HG03565 (cell line): Measurements from ENCODE around the gene RNU4-1.
"Not testable (repeated sequence)": the region's sequence is repeated elsewhere in the genome, so short reads cannot be mapped to it uniquely, and the experiment has no call there.

ENCODE experiments used
- ATAC-seq: cut with Tn5 transposase; IDR thresholded peaks from one replicate; pipeline ENCODE4 v1.9.1; 2021; ENCODE audit warnings: mild to moderate bottlenecking, moderate library complexity; ENCODE audit not compliant: unreplicated experiment

The RNU4-1 gene

DNA sequence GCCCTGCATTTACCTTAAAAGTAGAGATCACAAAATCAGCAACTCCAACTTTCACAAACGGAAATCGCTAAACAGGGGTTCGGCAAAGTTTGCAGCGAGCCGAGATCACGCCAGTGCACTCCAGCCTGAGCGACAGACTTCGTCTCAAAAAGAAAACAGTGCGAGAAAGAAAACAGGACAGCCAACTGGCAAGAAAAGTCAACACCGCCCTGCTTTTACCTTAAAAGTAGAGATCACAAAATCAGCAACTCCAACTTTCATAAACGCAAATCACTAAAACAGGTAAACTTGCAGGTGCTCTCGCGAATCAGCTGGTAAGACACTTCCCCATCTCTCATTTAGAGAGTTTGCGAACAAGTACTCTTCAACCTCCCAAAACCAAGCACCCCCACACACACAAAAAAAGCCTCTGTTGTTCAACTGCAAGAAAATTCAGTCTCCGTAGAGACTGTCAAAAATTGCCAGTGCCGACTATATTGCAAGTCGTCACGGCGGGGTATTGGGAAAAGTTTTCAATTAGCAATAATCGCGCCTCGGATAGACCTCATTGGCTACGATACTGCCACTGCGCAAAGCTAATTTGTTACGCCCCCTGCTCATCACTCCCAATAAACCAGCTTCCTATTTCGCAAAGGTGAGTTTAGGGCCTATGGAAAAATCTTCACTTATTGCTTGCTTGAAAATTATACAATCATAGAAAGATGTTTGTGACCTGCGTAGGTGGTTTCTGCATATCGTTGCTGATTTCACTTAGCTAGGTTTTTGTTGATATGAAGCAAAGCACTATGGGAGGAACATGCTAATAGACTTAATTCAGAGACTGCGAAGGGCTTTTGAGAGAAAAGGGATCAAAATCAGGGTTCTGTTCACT lies at the start of gene RNU4-1:
Gene RNU4-1 (minus strand): TSS at position 577 of the 871 bp plus-strand sequence.
- ATAC-seq = peak; percentile 30

DNA sequence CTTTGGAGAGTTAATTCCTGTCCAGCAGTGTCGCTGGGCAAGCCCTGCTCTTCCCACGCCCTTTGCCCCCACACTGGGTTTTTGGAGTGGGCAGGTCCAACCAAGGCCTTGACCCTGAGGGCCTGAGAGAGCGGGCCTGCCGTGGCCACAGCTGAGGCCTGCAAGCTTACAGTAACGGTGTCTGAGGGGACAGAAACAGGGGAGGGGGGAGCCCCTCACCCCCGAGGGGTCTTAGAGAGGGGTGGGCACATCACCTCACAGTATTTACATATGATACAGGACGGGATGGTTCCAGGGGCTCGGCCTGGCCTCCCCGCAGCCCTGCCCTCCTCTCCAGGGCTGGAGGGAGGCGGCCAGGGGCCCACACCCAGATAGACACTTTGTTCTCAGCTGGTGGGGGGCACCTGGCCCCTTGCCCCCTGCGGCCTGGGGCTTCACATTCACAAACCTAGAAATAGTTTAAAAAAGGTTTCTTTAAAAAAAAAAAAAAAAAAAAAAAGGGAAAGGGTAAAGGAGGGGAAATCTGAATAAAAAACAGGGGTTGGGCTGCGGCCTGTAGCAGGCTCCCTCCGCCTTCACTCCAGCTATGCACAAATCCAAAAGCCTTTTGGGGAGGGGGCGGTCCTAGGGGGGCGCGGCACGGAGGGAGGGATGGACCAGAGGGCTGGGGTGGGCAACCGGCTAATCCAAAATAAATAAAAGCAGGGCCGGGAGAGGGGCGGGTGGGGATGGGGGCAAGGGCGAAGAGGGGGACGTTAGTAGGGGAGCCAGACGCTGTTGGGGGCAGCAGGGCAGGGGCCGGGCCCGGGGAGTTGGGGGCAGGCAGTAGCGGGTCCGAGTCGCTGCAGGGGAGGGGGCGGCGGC lies 49.4 kb upstream of the RNU4-1 start:
- ATAC-seq = no peak

DNA sequence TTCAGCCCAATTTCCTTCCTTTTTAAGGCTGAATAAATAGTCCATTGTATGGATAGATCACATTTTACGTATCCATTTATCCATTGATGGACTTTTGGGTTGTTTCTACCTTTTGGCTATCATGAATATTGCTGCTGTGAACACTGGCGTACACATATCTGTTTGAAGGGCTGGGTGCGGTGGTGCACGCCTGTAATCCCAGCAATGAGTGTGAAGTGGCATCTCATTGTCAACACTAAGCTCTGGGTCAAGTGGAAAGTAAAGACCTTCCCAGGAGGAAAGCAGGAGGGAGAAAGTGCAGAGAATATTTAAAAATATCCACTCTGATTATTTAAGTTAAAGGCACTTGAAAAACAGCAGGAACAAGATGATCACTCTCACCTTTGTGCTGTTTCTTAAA lies 46.2 kb upstream of the RNU4-1 start:
- no peak for ATAC-seq

GRCh38 chr12:120337730-120338129 lies 44.7 kb upstream of the RNU4-1 start:
- no peak for ATAC-seq

- not testable (repeated sequence) for ATAC-seq
These were observed 43.4 kb upstream of the RNU4-1 start for GRCh38 chr12:120336392-120336791.

GRCh38 chr12:120335447-120335846 lies 42.4 kb upstream of the RNU4-1 start:
- ATAC-seq = not testable (repeated sequence)

DNA sequence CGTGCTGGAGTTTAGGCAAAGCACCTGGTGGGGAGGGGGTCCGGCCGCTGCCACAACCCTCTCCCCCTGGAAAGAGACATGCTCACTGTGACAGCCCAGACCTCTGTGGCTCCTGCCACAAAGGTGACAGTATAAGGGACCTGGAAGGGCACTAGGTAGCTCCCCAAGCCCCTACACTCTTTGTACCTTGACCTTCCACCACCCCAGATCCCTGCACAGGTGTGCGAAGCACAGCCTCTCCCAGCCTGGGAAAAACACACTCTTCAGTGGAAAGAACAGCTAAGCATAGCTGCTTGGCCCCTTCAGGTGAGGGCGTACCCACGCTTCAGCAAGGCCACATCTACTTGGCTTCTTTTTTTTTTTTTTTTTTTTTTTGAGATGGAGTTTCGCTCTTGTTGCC lies 39.5 kb upstream of the RNU4-1 start:
- ATAC-seq = no peak

DNA sequence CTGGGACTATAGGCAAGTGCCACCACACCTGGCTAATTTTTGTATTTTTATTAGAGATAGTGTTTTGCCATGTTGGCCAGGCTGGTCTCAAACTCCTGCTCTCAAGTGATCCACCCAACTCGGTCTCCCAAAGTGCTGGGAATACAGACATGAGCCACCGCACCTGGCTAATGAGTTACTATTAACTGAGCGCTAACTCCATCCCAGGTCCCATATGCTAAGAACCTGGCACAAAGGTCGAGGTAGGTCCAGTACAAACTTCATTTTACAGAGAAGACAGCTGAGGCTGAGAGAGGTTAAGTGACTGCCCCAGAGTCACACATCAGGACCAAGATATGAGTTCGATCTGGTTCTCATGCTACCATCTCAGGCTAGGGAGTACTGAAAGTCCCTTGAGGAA lies 39.0 kb upstream of the RNU4-1 start:
- ATAC-seq = no peak

- no peak for ATAC-seq
These were observed 38.4 kb upstream of the RNU4-1 start for GRCh38 chr12:120331390-120331789.

DNA sequence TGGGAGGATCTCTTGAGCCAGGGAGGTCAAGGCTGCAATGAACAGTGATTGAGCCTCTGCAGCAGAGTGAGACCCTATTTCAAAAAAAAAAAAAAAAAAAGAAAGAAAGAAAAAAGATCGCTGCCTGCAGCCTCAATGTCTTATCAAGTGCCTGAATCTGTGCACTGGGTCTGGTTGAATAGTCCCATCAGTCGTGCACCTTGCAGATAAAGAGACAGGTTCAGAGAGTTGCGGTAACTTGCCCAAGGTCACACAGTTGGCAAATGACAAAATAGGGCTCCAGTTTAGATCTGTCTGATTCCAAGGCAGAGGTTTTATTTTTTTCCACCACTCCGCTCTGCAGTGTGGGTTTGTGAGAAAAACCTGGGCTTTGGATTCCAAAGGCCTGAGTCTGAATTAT lies 35.2 kb upstream of the RNU4-1 start:
- ATAC-seq = no peak

DNA sequence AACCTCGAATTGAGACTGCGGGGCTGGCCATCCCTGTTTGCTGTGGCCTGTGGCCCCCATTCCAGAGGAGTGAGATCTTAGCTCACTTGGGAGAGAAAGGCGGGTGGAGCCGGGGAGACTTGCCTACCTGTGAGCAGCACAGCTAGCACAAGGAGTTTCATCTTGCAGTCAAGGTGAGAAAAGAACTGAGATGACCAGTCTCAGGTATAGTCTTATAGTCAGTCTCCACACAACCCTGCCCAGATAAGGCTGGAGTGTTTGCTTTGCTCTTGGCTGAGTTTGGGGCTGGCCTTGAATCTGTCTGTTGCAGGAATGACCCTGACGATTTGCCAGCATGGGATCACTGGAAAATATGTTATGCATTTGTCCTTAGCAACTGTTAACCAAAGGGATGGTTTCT lies 34.6 kb upstream of the RNU4-1 start, which contains the start of gene PLA2G1B:
Gene PLA2G1B (minus strand): TSS at position 187 of the 400 bp plus-strand sequence. CDS start 26 bp downstream, at position 161.
- ATAC-seq = no peak

DNA sequence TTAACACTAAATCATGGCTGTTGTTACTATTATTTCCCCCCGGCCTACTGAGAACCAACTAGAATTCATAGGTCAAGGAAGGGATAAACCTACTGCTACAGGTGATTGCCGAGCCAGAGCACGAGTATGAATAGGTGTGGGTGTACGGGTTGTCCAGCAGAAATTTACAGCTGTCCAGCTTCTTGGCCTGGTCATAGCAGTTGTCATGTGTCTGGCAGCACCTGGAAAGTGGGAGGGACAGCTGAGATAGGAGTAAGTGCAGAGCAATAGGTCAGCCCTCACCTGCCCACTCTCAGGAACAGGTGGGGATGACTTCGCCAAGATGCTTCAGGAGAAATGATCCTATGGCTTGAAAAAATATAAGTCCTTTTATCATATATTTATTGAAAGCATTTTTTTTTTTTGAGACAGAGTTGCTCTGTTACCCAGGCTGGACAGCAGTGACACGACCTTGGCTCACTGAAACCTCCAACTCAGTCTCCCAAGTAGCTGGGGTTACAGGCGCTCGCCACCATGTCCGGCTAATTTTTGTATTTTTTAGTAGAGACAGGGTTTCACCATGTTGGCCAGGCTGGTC lies 31.9 kb upstream of the RNU4-1 start:
- no peak for ATAC-seq

GRCh38 chr12:120323772-120324171 lies 30.7 kb upstream of the RNU4-1 start:
- ATAC-seq = no peak

DNA sequence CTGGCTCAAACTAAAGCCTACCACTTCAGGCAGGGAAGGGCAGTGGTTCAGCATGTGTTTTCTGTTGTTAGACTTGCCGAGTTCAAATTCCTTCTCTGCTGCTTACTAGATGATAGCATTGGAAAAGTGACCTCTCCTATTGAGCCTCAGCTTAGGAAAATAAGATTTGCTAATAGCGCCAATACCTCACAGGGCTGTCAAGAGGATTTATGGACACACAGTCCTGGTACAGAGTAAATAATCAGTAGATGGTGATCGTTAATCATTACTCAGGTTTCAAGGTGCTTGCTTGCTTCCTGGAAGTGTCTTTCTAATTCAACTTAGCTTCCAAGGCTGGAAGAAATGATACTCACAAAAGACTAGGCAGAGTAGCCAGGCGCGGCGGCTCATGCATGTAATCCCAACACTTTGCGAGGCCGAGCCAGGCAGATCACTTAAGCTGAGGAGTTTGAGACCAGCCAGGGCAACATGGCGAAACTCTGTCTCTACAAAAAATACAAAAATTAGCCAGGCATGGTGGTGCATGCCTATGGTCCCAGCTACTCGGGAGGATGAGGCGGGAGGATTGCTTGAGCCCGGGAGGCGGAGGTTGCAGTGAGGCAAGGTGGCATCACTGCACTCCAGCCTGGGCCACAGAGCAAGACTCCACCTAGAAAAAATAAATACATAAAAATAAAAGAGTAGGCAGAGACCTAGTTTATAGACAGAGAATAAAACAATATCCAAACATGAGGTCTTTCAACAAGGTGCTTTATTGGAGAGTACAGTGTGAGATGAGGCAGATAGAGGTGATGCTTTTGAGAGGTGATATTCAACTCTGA lies 28.6 kb upstream of the RNU4-1 start:
- no peak for ATAC-seq

DNA sequence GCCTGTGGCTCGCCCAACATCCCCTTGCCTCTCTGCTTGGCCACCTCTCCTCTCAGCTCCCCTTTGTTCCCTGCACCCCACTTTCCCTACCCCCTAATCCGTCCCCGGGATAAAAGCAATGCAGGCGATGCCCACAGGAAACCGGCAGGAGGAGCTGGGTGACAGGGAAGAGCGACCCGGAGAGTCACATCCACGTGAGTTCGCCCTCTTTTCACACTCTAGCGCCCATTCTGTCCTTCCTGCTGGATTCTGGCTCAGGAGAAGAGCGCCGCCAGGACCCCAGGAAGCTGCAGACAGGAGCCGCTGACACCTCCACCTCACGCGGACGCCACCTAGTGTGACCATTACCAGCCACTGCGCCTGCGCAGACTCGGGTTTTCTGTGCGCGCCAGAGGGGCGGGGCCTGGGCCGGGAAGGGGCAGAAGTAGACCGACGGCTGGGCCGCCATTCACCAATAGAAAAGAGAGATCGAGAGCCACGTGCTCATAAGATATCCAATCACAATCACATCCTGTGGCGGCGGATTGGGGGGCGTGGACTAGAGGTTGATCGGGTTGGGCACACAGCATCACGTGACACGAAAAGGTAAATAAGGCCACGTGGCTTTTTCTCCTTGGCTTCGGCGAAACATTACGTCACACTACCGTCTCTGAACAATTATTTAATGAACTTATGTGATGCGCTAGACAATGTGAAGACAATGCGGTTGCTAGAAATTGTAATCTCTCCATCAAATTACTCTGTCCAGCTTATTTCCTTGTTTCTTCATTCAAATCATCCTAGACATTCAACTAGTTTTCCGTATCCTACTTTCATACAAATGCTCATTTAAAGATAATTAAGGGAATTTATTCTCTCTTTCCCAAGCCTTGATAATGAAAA lies 24.4 kb upstream of the RNU4-1 start:
- ATAC-seq = peak; percentile 97

- no peak for ATAC-seq
These were observed 23.8 kb upstream of the RNU4-1 start for GRCh38 chr12:120316798-120317223.

- ATAC-seq = no peak
These were observed 21.2 kb upstream of the RNU4-1 start for GRCh38 chr12:120314220-120314619.

- peak; percentile 96 for ATAC-seq
These were observed 9.2 kb upstream of the RNU4-1 start, which contains the start of gene SIRT4 for GRCh38 chr12:120301962-120302815. SIRT4 (plus strand) TSS chr12:120302321; CDS start chr12:120303562, 1,241 bp downstream.

GRCh38 chr12:120292411-120292660 lies 701 bp downstream of the RNU4-1 start:
- no peak for ATAC-seq
